Neural cell (in vitro differentiated cells): ENCODE data around the gene ZCWPW1. TPM values are rescaled to one million over a fixed set of nuclear protein-coding genes. Genes with fewer than 3 reads are reported as not detected.
"Not testable (repeated sequence)": the region's sequence is repeated elsewhere in the genome, so short reads cannot be mapped to it uniquely, and the experiment has no call there.

Experiments
- H2AFZ ChIP-seq: fragments of 200-600, 300-800 bp; sonication (generic), shearing (Covaris generic); 2 replicates; pipeline ENCODE4 v1.6.0; 2014; ENCODE audit warnings: low read depth, mild to moderate bottlenecking, antibody characterized with exemption, low read length, moderate library complexity
- H3F3A ChIP-seq: fragments of 200-600 bp; shearing (Covaris generic); 2 replicates; pipeline ENCODE4 v1.6.1; 2016; ENCODE audit warnings: mild to moderate bottlenecking, moderate library complexity, mixed read lengths, antibody characterized with exemption, low read length; ENCODE audit not compliant: insufficient read depth, poor library complexity, severe bottlenecking
- H3K27ac ChIP-seq: fragments of 200-600, 300-800 bp; sonication (generic), shearing (Covaris generic); 2 replicates; pipeline ENCODE4 v1.5.1; 2014; ENCODE audit warnings: mild to moderate bottlenecking, low read length, moderate library complexity
- H3K27me3 ChIP-seq: fragments of 300-800, 200-600 bp; sonication (generic), shearing (Covaris generic); 2 replicates; pipeline ENCODE4 v1.6.0; 2014; ENCODE audit warnings: mild to moderate bottlenecking, low read depth, low read length, moderate library complexity; ENCODE audit not compliant: insufficient read depth
- H3K36me3 ChIP-seq: fragments of 300-800, 200-600 bp; sonication (generic), shearing (Covaris generic); 2 replicates; pipeline ENCODE4 v1.5.1; 2014; ENCODE audit warnings: mild to moderate bottlenecking, antibody characterized with exemption, low read length, moderate library complexity; ENCODE audit not compliant: insufficient read depth
- H3K4me2 ChIP-seq: fragments of 300-800, 200-600 bp; sonication (generic), shearing (Covaris generic); 2 replicates; pipeline ENCODE4 v1.6.0; 2014; ENCODE audit warnings: mild to moderate bottlenecking, low read length
- H3K4me3 ChIP-seq: fragments of 300-800, 200-600 bp; sonication (generic), shearing (Covaris generic); 2 replicates; pipeline ENCODE4 v1.5.1; 2014; ENCODE audit warnings: mild to moderate bottlenecking, low read length, moderate library complexity
- H3K79me2 ChIP-seq: fragments of 200-600 bp; shearing (Covaris generic); replicated peaks from 2 replicates; pipeline ENCODE4 v1.6.0; 2014; ENCODE audit warnings: mild to moderate bottlenecking, low read length, moderate library complexity; ENCODE audit not compliant: insufficient read depth
- H3K9ac ChIP-seq: fragments of 300-800, 200-600 bp; sonication (generic), shearing (Covaris generic); 2 replicates; pipeline ENCODE4 v1.6.1; 2016; ENCODE audit warnings: mild to moderate bottlenecking, low read length, mixed read lengths
- H3K9me2 ChIP-seq: fragments of 200-600 bp; shearing (Covaris generic); 2 replicates; pipeline ENCODE4 v1.6.1; 2016; ENCODE audit warnings: mild to moderate bottlenecking, low read length, mixed read lengths; ENCODE audit not compliant: insufficient read depth
- H3K9me3 ChIP-seq: fragments of 200-600, 300-800 bp; sonication (generic), shearing (Covaris generic); 2 replicates; pipeline ENCODE4 v1.6.1; 2016; ENCODE audit warnings: mild to moderate bottlenecking, mixed run types, low read length, moderate library complexity, mixed read lengths
- H4K20me1 ChIP-seq: fragments of 200-600 bp; shearing (Covaris generic); 2 replicates; pipeline ENCODE4 v1.6.1; 2016; ENCODE audit warnings: mild to moderate bottlenecking, mixed run types; ENCODE audit not compliant: insufficient read depth
- EP300 ChIP-seq: fragments of 450-650 bp; conservative IDR thresholded peaks from 2 replicates; pipeline ENCODE4 v1.6.1; 2014; ENCODE audit warnings: antibody characterized with exemption, mild to moderate bottlenecking, moderate library complexity; ENCODE audit not compliant: poor library complexity, severe bottlenecking
- EZH2 ChIP-seq: fragments of 200-600, 300-800 bp; shearing (Covaris generic), sonication (generic); IDR thresholded peaks from 2 replicates; pipeline ENCODE4 v1.6.1; 2014; ENCODE audit warnings: antibody characterized with exemption, low read length, borderline replicate concordance, mild to moderate bottlenecking; ENCODE audit not compliant: insufficient read depth, poor library complexity, severe bottlenecking
- MXI1 ChIP-seq: fragments of 450-650 bp; conservative IDR thresholded peaks from 2 replicates; pipeline ENCODE4 v1.6.1; 2014; ENCODE audit warnings: antibody characterized with exemption, mild to moderate bottlenecking; ENCODE audit not compliant: poor library complexity, severe bottlenecking
- POLR2AphosphoS5 ChIP-seq: IDR thresholded peaks from 2 replicates; pipeline ENCODE4 v1.6.1; 2012
- RAD21 ChIP-seq: fragments of 450-650 bp; conservative IDR thresholded peaks from 2 replicates; pipeline ENCODE4 v1.6.1; 2014; ENCODE audit warnings: antibody characterized with exemption, mild to moderate bottlenecking, moderate library complexity
- SMC3 ChIP-seq: fragments of 450-650 bp; conservative IDR thresholded peaks from 2 replicates; pipeline ENCODE4 v1.6.1; 2014; ENCODE audit warnings: antibody characterized with exemption, mild to moderate bottlenecking, moderate library complexity; ENCODE audit not compliant: poor library complexity
- TAF1 ChIP-seq: IDR thresholded peaks from 2 replicates; pipeline ENCODE4 v1.6.1; 2012; ENCODE audit warnings: low read depth
- polyA plus RNA-seq: library from polyadenylated mRNA; depleted of rRNA; stranded (reverse); fragments of >200 nt; gene quantifications from 2 replicates; pipeline ENCODE4 v1.2.3, GENCODE V29; 2014
- TF ChIP-seq, protein P1 (sequence below): IDR thresholded peaks from 2 replicates; pipeline ENCODE4 v1.6.1; 2012; ENCODE audit warnings: borderline replicate concordance
- TF ChIP-seq, protein P2 (sequence below): fragments of 450-650 bp; IDR thresholded peaks from 2 replicates; pipeline ENCODE4 v1.5.1; 2014; ENCODE audit warnings: antibody characterized with exemption, mild to moderate bottlenecking, moderate library complexity; ENCODE audit not compliant: poor library complexity, severe bottlenecking

The ZCWPW1 gene
- polyA plus RNA-seq, 1 donor from 2014 or later = 6.8 TPM

GRCh38 chr7:100438731-100439130 is 10.2 kb upstream of the ZCWPW1 start:
- H3K79me2 ChIP-seq, H3K4me3 ChIP-seq, H3F3A ChIP-seq, H3K9me3 ChIP-seq, H3K27ac ChIP-seq, H2AFZ ChIP-seq, H3K4me2 ChIP-seq, H3K27me3 ChIP-seq, H3K36me3 ChIP-seq, H4K20me1 ChIP-seq, H3K9me2 ChIP-seq, H3K9ac ChIP-seq: not testable (repeated sequence)

- Histone ChIP-seq H3K4me2 (no peak overlapping the region), H4K20me1 (no peaks in the 10 kb centered on the region), H3K9ac (no peak overlapping the region), H3F3A (no peaks in the 10 kb centered on the region), H3K9me2 (no peaks in the 10 kb centered on the region), H2AFZ (no peak overlapping the region), H3K36me3 (no peaks in the 10 kb centered on the region), H3K9me3 (no peaks in the 10 kb centered on the region), H3K4me3 (no peak overlapping the region), H3K27me3 (no peaks in the 10 kb centered on the region), H3K27ac (no peak overlapping the region), H3K79me2 (peaks cover 7% of the 10 kb centered on the region)
- no peak for TF ChIP-seq EP300
- TF ChIP-seq, protein P1, sequence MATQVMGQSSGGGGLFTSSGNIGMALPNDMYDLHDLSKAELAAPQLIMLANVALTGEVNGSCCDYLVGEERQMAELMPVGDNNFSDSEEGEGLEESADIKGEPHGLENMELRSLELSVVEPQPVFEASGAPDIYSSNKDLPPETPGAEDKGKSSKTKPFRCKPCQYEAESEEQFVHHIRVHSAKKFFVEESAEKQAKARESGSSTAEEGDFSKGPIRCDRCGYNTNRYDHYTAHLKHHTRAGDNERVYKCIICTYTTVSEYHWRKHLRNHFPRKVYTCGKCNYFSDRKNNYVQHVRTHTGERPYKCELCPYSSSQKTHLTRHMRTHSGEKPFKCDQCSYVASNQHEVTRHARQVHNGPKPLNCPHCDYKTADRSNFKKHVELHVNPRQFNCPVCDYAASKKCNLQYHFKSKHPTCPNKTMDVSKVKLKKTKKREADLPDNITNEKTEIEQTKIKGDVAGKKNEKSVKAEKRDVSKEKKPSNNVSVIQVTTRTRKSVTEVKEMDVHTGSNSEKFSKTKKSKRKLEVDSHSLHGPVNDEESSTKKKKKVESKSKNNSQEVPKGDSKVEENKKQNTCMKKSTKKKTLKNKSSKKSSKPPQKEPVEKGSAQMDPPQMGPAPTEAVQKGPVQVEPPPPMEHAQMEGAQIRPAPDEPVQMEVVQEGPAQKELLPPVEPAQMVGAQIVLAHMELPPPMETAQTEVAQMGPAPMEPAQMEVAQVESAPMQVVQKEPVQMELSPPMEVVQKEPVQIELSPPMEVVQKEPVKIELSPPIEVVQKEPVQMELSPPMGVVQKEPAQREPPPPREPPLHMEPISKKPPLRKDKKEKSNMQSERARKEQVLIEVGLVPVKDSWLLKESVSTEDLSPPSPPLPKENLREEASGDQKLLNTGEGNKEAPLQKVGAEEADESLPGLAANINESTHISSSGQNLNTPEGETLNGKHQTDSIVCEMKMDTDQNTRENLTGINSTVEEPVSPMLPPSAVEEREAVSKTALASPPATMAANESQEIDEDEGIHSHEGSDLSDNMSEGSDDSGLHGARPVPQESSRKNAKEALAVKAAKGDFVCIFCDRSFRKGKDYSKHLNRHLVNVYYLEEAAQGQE = no peak
- TF ChIP-seq TAF1 = no peak
- no peak for TF ChIP-seq SMC3
- TF ChIP-seq RAD21 = no peak
- TF ChIP-seq POLR2AphosphoS5 = no peak
- no peak for TF ChIP-seq EZH2
- TF ChIP-seq, protein P2, sequence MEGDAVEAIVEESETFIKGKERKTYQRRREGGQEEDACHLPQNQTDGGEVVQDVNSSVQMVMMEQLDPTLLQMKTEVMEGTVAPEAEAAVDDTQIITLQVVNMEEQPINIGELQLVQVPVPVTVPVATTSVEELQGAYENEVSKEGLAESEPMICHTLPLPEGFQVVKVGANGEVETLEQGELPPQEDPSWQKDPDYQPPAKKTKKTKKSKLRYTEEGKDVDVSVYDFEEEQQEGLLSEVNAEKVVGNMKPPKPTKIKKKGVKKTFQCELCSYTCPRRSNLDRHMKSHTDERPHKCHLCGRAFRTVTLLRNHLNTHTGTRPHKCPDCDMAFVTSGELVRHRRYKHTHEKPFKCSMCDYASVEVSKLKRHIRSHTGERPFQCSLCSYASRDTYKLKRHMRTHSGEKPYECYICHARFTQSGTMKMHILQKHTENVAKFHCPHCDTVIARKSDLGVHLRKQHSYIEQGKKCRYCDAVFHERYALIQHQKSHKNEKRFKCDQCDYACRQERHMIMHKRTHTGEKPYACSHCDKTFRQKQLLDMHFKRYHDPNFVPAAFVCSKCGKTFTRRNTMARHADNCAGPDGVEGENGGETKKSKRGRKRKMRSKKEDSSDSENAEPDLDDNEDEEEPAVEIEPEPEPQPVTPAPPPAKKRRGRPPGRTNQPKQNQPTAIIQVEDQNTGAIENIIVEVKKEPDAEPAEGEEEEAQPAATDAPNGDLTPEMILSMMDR = no peak
- no peak for TF ChIP-seq MXI1
Observed at GRCh38 chr7:100438172-100438571, 9.7 kb upstream of the ZCWPW1 start.
